Measurements from ENCODE around the gene MATCAP1. TPM values are rescaled to one million over a fixed set of nuclear protein-coding genes. Genes with fewer than 3 reads are reported as not detected.
A peak's percentile ranks its signal among the peaks of the same experiment; 100 is the strongest.

Gene MATCAP1
- total and polyA plus RNA-seq, 4 donors, result 1.5 to 4.8 (median 3.2) TPM

DNA sequence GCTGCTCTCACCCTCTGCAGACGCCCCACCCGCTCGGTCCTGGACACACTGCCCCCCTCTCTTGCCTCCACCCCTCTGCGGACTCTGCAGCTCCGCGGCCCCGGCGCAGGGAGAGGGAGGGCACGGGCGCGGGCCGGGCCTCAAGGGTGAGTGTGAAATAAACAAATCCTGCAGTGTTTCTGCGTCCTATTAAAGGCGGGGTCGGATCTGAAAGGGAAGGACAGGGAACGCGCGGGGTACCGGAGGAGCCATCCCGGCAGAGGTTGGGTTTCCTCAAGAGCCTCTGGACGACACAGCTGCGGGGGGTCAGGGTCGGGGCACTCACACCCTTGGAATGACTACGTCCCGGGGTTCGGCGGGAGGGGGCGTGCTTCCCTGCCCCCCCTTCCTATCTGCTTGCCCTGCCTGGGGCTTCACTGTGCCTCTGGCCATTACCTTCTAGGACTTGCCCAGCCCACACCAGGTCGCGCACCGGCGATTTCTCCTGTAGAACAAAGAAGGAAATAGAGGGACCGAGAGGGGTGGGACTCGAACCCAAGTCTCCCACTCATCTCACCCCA, 19.7 kb downstream of the MATCAP1 start:
- no peak overlapping the region for H3K27ac ChIP-seq (ENCODE audit: low read depth in 1 of 2, low read length in 2 of 2)
- no peaks in the 10 kb centered on the region for H3K9me3 ChIP-seq (ENCODE audit: control insufficient read depth in 4 of 4, low read length in 3 of 4)
- peaks cover 26 to 48% (median 37%) of the 10 kb centered on the region in 4 donors for H3K4me1 ChIP-seq (ENCODE audit: control insufficient read depth in 4 of 4, insufficient read depth in 4 of 4, low read length in 3 of 4)
- no peak for DNase-seq (ENCODE audit: low spot score)
- TF ChIP-seq, protein P1, sequence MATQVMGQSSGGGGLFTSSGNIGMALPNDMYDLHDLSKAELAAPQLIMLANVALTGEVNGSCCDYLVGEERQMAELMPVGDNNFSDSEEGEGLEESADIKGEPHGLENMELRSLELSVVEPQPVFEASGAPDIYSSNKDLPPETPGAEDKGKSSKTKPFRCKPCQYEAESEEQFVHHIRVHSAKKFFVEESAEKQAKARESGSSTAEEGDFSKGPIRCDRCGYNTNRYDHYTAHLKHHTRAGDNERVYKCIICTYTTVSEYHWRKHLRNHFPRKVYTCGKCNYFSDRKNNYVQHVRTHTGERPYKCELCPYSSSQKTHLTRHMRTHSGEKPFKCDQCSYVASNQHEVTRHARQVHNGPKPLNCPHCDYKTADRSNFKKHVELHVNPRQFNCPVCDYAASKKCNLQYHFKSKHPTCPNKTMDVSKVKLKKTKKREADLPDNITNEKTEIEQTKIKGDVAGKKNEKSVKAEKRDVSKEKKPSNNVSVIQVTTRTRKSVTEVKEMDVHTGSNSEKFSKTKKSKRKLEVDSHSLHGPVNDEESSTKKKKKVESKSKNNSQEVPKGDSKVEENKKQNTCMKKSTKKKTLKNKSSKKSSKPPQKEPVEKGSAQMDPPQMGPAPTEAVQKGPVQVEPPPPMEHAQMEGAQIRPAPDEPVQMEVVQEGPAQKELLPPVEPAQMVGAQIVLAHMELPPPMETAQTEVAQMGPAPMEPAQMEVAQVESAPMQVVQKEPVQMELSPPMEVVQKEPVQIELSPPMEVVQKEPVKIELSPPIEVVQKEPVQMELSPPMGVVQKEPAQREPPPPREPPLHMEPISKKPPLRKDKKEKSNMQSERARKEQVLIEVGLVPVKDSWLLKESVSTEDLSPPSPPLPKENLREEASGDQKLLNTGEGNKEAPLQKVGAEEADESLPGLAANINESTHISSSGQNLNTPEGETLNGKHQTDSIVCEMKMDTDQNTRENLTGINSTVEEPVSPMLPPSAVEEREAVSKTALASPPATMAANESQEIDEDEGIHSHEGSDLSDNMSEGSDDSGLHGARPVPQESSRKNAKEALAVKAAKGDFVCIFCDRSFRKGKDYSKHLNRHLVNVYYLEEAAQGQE (IDR thresholded peaks at IDR 0.05), result no peak
- TF ChIP-seq JUND (IDR thresholded peaks at IDR 0.05) (no peak), RAD21 (IDR thresholded peaks at IDR 0.05) (no peak), TAF1 (conservative IDR thresholded peaks at IDR 0.05) (no peak)
- peaks cover 0 to 2% (median 0%) of the 10 kb centered on the region in 4 donors for H3K36me3 ChIP-seq (ENCODE audit: control insufficient read depth in 4 of 4, insufficient read depth in 3 of 4, low read depth in 1 of 4, low read length in 3 of 4)
- 3% methylated on average over 34 of the region's 34 CpGs for WGBS
- peak overlapping the region in 1 of 3 donors; percentile 39 for H3K4me3 ChIP-seq (ENCODE audit: low read depth in 1 of 3, low read length in 3 of 3)
- no peaks in the 10 kb centered on the region for H3K27me3 ChIP-seq (ENCODE audit: control insufficient read depth in 4 of 4, insufficient read depth in 4 of 4, low read length in 3 of 4)
- H3K9ac ChIP-seq (ENCODE audit: low read depth in 1 of 2, low read length in 2 of 2), result no peak overlapping the region

DNA sequence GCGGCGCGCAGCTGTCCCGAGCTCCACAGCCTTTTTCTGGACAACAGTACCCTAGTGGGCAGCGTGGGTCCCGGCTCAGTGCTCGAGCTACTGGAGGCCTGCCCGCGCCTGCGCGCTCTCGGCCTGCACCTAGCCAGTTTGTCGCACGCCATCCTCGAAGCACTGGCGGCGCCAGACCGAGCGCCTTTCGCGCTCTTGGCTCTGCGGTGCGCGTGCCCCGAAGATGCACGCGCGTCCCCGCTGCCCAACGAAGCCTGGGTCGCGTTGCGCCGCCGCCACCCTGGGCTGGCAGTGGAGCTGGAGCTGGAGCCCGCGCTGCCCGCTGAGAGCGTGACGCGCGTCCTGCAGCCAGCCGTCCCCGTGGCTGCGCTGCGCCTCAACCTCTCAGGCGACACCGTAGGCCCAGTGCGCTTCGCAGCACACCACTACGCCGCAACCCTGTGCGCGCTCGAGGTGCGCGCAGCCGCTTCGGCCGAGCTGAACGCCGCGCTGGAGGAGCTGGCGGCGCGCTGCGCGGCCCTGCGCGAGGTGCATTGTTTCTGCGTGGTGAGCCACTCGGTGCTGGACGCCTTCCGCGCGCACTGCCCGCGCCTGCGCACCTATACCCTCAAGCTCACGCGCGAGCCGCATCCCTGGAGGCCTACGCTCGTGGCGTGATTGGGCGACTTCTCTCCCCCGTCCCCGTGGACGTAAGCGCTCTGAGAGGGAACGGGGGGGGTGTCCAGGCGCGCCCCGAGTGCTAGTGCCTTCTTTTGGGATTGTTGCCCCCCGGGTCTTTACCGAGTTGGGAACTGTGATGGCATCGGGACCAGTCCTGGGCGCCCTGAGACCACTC, 20.4 kb downstream of the MATCAP1 start:
- TF ChIP-seq HNF4G (IDR thresholded peaks at IDR 0.05), result no peak
- no peak for TF ChIP-seq NR2F2 (IDR thresholded peaks at IDR 0.05)
- no peak for TF ChIP-seq HNF4A (conservative IDR thresholded peaks at IDR 0.05)
- no peak for TF ChIP-seq SP1 (IDR thresholded peaks at IDR 0.05)
- no peak for TF ChIP-seq JUND (IDR thresholded peaks at IDR 0.05)
- TF ChIP-seq, protein P1 (IDR thresholded peaks at IDR 0.05), result no peak
- no peak for TF ChIP-seq TAF1 (conservative IDR thresholded peaks at IDR 0.05)
- TF ChIP-seq, protein P2, sequence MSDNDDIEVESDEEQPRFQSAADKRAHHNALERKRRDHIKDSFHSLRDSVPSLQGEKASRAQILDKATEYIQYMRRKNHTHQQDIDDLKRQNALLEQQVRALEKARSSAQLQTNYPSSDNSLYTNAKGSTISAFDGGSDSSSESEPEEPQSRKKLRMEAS (IDR thresholded peaks at IDR 0.05), result no peak
- TF ChIP-seq FOXA1 (IDR thresholded peaks at IDR 0.05), result no peak
- TF ChIP-seq, protein P3, sequence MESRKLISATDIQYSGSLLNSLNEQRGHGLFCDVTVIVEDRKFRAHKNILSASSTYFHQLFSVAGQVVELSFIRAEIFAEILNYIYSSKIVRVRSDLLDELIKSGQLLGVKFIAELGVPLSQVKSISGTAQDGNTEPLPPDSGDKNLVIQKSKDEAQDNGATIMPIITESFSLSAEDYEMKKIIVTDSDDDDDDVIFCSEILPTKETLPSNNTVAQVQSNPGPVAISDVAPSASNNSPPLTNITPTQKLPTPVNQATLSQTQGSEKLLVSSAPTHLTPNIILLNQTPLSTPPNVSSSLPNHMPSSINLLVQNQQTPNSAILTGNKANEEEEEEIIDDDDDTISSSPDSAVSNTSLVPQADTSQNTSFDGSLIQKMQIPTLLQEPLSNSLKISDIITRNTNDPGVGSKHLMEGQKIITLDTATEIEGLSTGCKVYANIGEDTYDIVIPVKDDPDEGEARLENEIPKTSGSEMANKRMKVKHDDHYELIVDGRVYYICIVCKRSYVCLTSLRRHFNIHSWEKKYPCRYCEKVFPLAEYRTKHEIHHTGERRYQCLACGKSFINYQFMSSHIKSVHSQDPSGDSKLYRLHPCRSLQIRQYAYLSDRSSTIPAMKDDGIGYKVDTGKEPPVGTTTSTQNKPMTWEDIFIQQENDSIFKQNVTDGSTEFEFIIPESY (IDR thresholded peaks at IDR 0.05), result no peak
- TF ChIP-seq RAD21 (IDR thresholded peaks at IDR 0.05), result no peak
- no peak for TF ChIP-seq YY1 (IDR thresholded peaks at IDR 0.05)
- no peak for TF ChIP-seq FOXA2 (IDR thresholded peaks at IDR 0.05)
- TF ChIP-seq, protein P4, sequence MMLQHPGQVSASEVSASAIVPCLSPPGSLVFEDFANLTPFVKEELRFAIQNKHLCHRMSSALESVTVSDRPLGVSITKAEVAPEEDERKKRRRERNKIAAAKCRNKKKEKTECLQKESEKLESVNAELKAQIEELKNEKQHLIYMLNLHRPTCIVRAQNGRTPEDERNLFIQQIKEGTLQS (IDR thresholded peaks at IDR 0.05), result no peak
- TF ChIP-seq EGR1 (IDR thresholded peaks at IDR 0.05; ENCODE audit: low read depth in 2 of 2), result no peak
- TF ChIP-seq GABPA (IDR thresholded peaks at IDR 0.05 in 1 of 2, conservative IDR thresholded peaks at IDR 0.05 in 1 of 2), result no peak
- TF ChIP-seq, protein P5, sequence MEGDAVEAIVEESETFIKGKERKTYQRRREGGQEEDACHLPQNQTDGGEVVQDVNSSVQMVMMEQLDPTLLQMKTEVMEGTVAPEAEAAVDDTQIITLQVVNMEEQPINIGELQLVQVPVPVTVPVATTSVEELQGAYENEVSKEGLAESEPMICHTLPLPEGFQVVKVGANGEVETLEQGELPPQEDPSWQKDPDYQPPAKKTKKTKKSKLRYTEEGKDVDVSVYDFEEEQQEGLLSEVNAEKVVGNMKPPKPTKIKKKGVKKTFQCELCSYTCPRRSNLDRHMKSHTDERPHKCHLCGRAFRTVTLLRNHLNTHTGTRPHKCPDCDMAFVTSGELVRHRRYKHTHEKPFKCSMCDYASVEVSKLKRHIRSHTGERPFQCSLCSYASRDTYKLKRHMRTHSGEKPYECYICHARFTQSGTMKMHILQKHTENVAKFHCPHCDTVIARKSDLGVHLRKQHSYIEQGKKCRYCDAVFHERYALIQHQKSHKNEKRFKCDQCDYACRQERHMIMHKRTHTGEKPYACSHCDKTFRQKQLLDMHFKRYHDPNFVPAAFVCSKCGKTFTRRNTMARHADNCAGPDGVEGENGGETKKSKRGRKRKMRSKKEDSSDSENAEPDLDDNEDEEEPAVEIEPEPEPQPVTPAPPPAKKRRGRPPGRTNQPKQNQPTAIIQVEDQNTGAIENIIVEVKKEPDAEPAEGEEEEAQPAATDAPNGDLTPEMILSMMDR (IDR thresholded peaks at IDR 0.05; ENCODE audit: low read depth, low read length, missing input control), result no peak
- no peak for TF ChIP-seq RXRA (IDR thresholded peaks at IDR 0.05)
- peaks cover 26 to 50% (median 41%) of the 10 kb centered on the region in 4 donors for H3K4me1 ChIP-seq (ENCODE audit: control insufficient read depth in 4 of 4, insufficient read depth in 4 of 4, low read length in 3 of 4)
- H3K9me3 ChIP-seq (ENCODE audit: control insufficient read depth in 4 of 4, low read length in 3 of 4), result no peaks in the 10 kb centered on the region
- H3K4me3 ChIP-seq (ENCODE audit: low read depth in 1 of 3, low read length in 3 of 3), result peak overlapping the region in 2 of 3 donors; percentile 3 to 39
- H3K27ac ChIP-seq (ENCODE audit: low read depth in 1 of 2, low read length in 2 of 2), result no peak overlapping the region
- 10% methylated on average over 99 of the region's 99 CpGs for WGBS
- no peaks in the 10 kb centered on the region for H3K27me3 ChIP-seq (ENCODE audit: control insufficient read depth in 4 of 4, insufficient read depth in 4 of 4, low read length in 3 of 4)
- no peak overlapping the region for H3K9ac ChIP-seq (ENCODE audit: low read depth in 1 of 2, low read length in 2 of 2)
- peaks cover 0 to 2% (median 0%) of the 10 kb centered on the region in 4 donors for H3K36me3 ChIP-seq (ENCODE audit: control insufficient read depth in 4 of 4, insufficient read depth in 3 of 4, low read depth in 1 of 4, low read length in 3 of 4)
- DNase-seq (ENCODE audit: low spot score), result no peak

All from liver (tissue), 9 donors.